NCI-H524 treated with DMSO at 0.1 percent for 48 hours (cell line): ENCODE data around the gene TSPAN4.

ENCODE experiments used
- DNase-seq: peaks from one replicate; lab custom pipeline; 2025; lab: John Stamatoyannopoulos, UW

Gene TSPAN4

DNA sequence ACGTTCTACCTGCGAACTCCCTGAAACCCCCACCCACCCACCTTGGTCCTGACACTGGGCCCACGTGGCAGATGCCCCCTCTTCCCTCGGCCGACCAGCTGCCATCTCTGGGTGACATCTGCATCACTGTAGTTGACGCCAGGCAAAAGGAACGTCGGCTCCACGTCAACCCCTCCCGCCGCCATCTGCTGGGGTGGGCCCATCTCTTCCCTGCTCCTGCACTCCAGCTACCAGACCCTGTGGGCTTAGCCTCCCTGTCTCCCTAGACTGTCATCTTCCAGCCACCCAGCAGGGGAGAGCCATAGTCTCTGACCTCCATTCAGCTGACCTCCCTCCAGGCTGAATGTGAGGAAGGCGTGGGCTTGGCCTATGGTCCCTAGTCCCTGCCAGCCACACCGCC lies 46.6 kb downstream of the TSPAN4 start:
- DNase-seq = peak; percentile 77

DNA sequence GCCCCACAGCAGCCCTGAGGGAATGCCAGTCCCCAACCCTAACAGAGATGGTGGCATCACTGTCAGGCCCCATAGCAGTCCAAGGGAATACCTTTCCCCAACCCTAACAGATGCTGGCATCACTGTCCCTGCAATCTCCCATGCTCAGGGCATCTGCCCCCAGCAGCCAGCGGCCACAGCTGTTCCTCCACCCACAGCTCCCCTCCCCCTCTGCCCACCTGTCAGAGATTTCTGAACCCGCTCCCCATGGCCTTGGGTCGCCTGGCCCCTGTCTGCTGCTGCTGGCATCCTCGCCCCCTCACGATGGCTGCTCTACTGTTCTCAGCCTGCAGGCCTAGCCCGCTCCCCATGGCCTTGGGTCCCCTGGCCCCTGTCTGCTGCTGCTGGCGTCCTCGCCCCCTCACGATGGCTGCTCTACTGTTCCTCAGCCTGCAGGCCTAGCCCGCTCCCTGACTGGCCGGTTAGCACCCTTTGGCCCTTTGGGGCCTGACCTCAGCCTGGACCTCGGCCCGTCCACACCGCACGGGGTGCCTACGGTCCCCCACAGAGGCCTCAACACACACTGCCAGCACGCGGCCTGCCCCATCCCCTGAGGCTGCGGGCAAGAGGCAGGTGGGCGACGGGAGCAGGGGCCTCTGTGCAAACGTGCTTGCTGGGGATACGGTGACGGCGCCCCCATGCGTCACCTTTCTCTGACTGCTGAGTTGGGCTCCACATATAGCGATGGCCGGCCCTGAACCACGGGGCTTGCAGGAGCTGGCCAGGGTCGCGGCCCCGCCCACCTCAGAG lies 47.2 kb downstream of the TSPAN4 start:
- peak; percentile 66 for DNase-seq

DNA sequence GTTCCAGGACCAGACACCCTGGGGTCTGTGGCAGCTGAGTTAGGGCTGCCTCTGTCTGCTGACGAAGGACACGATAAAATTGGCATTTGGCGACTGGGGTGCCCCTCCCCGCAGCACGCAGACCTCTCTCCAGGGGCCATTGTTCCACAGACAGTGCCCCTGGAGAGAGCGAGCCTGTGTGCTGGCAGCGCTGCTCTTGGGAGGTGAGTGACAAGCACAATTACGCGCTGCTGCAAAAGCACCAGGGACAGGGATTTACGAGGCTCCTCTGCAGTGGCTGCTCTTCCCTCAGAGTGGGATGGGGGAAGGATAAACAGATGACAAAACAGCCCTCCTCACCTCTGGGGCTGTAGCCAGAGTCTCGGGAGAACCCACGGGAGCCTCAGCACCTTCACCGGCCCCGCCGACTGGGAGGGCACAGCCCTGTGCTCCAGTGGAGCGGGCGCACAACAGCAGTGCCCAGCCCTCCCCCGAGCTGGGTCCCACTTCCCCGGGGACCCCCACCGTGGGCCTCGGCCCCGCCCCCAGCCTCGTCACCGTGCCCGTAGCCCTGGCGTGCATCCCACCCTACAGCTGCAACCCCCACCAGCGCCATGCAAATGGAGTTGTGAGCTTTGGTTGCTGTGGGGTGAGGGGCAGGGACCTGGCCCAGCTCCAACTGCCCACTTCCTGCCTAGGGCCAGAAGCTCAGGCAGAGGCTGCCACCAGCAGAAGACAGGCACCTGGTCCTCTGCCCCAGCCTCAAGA lies 48.3 kb downstream of the TSPAN4 start:
- no peak for DNase-seq

DNA sequence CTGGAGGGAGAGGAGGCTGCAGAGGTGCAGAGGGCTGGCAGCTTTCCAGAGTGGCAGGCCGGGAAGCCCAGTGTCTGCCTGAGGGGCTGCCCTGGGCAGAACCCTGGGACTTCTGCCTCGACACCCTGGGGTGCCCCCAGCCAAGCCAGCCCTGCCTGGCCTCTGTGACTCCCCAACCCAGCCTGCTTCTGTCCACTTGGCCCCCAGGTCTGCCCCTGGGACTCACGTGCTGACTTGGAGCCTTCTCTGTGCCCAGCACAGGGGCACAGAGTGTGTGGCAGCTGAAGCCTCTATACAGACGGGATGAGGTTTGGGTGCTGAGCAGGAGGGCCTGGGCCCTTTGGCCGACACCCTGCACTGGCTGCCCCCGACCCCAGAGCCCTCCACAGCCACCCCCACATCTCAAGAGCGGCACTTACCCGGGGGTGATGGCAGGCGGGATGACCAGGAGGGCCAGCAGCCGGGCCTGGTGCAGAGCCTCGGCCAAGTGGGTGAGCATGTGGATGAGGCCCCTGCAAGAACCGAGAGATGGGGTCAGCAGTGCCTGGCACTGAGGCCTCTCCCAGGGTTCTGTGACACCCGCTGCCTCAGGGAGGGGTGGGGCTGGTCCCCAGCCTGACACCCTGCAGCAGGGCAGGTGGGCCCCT lies 50.5 kb downstream of the TSPAN4 start:
- DNase-seq = no peak

DNA sequence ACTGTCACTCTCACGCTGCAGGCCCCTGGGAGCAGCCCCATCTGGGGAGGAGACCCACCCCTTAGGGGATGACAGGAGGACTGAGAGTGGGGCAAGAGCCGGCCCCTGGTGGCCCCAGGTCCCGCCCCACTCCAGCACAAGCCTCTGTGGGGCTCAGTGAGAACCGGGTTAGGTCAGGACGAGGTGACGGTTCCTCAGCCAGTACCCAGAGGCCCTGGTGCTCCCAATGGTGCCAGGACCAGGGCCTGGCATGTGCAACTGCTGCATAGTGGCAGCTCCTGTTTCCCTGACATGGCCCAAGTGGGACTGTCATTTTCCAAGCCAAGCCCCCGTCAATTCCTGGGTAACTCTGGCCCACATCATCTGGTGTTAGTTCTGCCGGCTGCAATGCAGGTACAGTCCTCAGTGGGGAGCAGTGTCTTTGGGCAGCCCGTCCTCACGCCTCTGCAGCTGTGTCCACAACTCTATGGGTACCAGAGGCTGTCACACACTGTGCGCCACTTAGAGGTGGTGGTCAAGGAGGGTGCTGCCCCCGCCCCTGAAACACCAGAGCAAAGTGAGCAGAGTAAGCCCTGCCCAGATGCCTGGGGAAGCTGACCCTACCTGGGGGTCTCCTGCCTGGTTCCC lies 52.0 kb downstream of the TSPAN4 start:
- no peak for DNase-seq

DNA sequence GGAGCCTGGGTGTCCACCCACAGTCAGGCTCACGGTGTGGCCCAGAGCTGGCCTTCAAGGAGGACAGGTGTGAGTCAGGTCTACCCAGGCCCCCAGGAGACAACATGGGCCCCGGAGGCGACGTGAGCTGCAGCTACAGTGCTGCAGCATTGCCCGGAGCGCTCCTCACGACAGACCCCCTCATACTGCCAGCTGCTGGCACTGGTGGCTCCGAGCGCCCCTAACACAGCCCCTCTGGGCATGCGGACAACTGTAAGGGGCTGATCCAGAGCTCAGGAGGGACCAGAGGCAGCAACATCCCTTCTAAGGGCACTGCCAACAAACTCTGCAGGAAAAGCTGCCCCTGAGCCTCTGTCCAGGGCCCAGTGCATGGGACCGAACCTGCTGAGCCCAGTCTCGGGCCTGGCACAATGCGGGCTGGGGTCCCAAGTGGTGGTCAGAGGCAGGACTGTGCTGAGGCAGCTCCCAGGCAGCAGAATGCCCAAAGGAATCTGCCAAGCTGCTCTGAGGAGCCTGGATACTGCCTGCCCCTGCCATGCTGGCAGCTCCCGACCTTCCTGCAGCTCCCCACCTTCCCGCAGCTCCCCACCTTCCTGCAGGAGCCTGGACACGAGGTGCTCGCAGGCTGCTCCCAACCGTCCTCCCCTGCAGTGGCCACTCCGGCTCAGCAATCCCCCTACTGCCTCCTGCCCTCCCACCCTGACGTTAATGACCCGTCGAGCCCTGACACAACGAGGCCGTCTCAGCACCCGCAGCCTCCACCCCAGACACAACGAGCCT lies 52.9 kb downstream of the TSPAN4 start:
- DNase-seq = no peak

DNA sequence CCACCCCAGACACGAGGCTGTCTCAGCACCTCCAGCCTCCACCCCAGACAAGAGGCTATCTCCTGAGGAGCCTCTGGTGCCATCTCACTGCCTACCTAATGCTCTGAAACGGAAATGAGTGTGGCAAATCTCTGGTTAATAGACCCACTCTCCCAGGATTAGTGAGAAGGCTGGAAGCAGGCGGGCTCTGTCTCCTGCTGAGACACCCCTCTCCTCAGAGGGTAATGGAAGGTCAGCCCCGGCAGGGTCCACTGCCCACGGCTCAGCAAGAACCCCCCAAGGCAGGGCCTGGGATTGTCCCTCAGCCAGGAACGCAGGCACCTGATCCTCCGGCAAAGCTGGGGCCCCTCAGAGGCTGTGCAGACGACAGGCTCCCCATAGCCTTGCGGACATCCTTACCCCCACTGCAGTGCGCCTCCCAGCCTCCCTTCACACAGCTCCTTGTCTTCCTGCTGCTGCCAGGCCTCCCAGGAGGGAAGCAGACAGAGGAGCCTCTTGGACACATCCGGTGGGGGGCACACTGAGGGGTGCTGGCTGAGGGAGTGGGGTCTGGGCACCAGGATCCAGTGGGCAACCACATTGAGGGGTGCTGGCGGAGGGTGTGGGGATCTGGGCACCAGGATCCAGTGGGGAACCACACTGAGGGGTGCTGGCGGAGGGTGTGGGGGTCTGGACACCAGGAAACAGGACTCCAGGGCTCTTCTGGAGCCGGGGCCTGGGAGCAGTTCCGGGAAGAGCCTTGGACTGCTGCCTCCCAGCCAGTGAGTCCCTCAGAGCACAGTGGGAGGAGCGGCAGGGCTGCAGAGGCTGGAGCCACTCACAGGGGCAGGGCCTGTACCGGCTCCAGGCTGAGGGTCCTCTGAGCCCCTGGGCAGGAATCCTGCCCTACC lies 54.8 kb downstream of the TSPAN4 start:
- peak; percentile 6 for DNase-seq

DNA sequence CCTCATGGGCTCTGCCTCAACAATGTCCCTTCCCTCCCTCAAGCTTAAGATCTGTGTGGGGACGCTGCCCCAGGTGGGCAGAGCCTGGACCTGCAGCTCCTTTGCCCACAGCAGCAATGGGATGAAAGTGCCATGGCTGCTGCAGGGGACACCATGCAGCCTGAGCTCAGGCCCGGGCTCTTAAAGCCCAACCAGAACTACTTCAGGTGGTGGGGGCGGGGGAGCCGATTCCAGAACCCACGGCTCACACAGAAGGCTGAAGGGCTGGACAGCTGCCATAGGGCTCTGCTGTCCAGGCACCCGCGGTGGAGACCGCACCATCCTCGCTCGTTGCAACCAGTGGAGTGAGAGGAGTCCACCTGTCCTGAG lies 55.5 kb downstream of the TSPAN4 start:
- no peak for DNase-seq

DNA sequence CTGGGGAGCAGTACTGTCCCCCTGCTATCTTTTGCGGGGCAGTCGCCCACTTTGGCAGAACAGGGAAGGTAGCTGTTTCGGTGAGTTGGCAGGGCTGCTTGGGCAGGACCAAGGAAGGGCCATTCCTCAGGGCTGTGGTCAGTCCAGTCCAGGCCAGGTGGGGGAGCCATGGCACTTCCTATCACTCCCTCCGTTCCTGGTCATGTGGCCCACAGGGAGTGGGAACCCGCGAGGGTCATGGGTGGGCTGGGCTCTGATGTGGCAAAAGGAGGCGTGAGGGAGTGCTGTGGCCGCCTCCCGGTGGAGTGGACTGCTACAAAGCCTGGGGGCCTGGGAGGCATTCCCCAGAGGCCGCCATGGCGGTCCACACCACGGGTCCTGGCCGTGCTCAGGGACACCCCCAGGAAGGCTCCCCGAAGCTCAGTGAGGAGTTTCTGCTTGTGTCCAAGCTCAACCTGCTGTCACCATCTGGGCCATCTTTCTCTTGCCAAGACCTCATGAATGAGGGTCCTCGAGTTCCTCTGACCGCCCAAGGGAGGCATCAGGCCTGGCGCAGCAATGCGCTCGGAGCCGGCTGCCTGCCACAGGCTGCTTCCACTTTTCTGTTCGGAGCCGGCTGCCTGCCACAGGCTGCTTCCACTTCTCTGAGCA lies 56.0 kb downstream of the TSPAN4 start:
- no peak for DNase-seq

DNA sequence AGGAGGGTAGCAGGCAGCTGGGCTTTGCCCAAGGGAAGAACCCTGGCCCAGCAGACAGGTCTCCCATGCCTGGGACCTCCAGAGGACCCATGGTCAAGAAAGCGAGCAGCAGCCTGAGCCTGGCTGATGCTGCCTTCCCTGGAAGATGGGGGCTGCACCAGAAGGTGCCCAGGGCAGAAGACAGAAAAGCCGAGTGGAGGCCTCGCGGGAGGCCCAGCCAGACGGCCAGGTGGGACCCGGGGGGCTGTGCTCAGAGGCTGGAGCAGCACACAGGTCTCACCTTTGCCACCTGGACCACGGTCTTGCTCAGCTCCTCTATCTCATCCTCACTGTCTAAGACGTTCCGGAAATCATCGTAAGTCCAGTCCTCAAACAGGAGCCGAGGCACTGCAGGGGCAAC lies 57.1 kb downstream of the TSPAN4 start:
- DNase-seq = no peak

DNA sequence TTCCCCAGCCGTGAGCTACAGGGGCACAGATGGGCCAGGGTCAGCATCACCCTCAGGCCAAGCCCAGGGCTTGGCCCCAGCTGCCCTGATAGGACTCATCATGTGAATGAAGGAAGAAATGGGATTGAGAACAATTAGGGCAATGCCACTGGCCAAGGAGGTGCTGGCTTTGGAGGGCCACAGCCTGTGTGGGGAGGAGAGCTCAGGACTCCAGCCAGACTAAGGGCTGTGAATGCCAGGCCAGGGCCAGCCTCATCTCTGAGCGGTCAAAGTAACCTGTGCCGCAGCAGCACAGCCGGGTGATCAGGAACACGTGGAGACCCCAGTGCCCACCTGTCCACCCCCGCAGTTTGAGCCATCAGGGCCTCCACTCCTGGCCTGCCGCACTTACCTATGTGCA lies 57.9 kb downstream of the TSPAN4 start:
- DNase-seq = no peak

DNA sequence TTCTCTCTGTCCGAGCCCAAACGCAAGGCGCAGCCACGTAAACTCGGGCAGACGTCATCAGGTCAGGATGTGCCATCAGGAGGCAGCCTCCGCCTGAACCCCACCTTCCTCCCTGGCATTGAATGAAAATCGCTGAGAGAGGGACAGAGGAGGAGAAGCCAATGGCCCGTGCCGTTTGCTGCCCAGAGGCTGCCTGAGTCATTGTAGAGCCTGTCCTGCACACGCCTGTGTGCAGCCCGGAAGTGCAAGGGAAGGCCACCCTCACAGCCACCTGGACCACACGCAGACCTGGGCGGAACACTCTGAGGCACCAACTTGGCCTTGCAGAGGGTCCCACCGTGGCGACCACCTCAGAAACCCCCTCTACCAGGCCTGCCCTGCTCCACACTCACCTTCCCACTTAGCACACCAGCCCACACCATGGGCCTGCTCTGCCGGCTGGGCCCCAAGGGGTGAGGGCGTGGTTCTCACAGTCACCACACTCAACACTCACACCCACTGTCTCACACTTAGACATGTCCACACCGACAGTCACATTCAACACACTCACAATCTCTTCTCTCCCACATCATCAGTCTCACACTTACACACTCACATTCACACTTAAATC lies 58.9 kb downstream of the TSPAN4 start:
- no peak for DNase-seq

DNA sequence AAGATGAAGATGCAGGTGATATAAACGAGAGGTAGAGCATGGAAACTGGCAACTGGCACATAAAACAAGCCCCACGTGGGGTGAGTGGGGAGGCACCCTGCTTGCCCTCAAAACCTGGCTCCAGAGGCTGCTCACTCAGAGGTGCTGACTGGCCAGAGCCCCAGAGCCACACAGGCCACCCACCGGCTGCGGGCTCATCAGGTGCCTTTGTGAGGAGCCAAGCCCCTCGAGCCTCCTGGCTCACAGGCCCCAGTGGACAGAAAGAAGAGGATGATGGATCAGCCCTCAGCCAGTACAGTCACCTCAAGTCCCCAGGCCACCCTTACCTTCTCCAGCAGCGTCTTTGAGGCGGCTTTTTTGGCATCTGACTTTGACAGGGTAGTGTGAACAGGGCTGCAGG lies 61.7 kb downstream of the TSPAN4 start:
- no peak for DNase-seq

DNA sequence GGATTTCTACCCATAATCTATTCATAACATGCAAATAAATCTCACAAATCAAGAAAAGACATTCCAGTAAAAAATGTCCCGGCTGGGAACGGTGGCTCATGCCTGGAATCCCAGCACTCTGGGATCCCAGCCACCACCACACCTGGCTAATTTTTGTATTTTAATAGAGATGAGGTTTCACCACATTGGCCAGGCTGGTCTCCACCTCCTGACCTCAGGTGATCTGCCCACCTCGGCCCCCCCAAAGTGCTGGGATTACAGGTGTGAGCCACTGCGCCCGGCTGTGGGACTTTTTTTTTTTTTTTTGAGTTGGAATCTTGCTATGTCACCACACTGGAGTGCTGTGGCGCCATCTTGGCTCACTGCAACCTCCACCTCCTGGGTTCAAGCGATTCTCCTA lies 63.3 kb downstream of the TSPAN4 start:
- no peak for DNase-seq

DNA sequence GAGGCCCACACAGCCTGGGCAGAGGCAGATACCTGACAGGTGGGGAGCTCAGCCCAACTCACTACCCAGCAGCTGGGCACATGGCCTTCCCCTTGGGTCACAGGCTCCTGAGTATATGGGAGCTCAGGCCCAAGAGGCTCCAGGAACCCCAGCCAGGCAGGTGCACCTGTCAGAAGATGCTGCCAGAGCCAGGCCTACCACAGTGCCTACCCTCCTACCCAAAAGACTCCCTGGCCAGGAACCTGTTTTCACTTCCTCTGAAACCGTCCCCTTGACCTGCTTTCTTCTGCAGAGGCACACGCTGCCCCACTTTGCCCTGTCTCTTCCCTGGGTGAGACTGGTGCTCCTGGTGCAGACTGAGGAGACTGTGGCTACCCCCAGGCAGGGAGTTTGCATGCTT lies 65.0 kb downstream of the TSPAN4 start:
- no peak for DNase-seq

DNA sequence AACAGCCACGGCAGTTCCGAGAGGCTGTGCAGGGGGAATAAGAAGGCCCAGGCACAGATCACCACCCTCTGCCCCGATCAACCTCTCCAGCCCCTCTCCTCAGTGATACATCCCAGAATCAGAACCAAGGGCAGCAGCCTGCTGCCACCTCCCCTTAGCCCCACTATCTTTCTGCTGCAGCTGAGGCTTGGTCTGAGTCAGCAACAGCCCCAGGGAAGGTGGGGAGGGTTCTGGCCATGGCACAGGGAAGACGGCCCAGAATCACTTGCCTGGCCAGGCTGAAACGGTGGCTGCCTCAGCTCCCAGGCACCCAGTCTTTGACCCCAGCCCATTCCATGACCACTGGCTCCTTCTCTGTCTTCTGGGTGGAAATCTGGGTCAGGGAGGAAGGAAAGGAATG lies 65.6 kb downstream of the TSPAN4 start:
- no peak for DNase-seq

DNA sequence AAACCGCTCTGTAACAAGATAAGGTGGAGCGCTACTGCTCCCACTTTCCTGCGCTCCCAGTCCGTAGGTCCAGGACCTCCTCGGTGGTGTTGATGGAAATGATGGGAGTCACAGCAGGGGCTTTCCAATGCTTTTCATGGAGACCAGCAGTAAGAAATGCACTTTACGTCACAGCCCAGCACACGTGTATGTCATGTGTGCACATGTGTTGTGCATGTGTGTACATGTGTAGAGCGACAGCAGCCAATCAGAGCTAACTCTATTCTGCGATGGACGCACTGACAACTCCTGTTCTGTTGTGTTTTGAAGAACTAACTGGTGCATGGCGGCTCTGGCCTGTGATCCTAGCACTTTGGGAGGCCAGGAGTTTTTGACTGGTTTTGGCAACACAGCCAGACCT lies 66.8 kb downstream of the TSPAN4 start:
- no peak for DNase-seq

DNA sequence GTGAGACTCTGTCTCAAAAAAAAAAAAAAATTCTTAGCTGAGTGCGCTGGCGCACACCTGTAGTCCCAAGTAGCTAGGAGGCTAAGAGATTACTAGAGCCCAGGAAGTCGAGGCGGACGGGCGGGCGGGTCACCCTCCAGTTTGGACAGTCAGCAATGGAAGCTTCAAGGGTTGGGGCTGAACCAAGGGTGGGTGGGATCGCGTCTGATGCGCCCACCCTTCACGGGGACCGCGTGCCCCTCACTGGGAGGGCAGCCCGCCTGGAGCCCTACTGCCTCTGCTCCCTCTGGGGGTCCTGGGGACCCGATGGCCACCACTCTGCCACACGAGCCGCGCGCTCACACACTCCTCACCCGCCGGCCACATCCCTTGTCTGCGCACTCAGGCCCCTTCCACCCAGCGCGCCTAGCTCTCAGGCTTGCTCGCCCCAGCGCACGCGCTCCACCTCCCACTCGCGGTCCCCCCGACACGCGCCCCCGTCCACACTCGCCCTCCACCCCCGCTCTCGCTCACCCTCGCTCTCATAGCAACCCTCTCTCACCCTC lies 67.5 kb downstream of the TSPAN4 start:
- DNase-seq = no peak

DNA sequence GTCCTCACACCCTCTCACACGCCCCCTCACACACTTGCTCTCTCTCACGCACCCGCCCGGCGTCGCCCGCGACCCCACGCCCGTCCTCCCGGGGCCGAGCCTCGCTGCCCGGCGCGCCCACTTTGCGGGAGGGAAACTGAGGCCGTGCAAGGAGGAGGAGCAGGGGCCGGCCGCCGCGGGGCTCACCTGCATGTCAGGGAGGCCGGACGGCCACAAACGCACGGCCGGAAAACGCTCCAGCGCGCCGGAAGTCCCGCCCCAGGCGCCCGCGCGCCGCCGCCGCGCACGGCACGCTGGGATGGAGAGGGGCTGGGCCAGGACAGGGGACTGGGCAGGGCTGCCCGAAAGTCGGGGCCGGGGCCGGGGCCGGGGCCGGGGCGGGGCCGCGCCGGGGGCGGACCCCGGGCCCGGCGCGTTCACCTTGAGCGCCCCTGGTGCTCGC lies 68.0 kb downstream of the TSPAN4 start, which contains the start of gene CHID1:
Gene CHID1, minus strand, starts transcription at position 222 of the 442 bp plus-strand sequence. CDS start 5,994 bp downstream, outside the sequence.
- DNase-seq = no peak
